IgD-negative memory B cell (primary cell): ENCODE measurements around the gene WSCD2. TPM values are rescaled to one million over a fixed set of nuclear protein-coding genes. Genes with fewer than 3 reads are reported as not detected.

Experiments used
- H3K27ac Mint-ChIP-seq, 3 donors: one replicate each; pipeline ENCODE4 v1.8.0; 2020 to 2022; ENCODE audit warnings: mild to moderate bottlenecking in 3 of 3, mixed read lengths in 3 of 3, moderate library complexity in 1 of 3
- H3K27me3 Mint-ChIP-seq: one replicate; pipeline ENCODE4 v1.8.0; 2021; ENCODE audit warnings: mixed read lengths
- H3K36me3 Mint-ChIP-seq: one replicate; pipeline ENCODE4 v1.8.0; 2020; ENCODE audit warnings: mild to moderate bottlenecking, mixed read lengths
- H3K4me1 Mint-ChIP-seq, 3 donors: one replicate each; pipeline ENCODE4 v1.8.0; 2020 to 2022; ENCODE audit warnings: mixed read lengths in 3 of 3, mild to moderate bottlenecking in 1 of 3
- H3K4me3 Mint-ChIP-seq, 4 donors: one replicate each; pipeline ENCODE4 v1.8.0; 2020 to 2022; ENCODE audit warnings: mild to moderate bottlenecking in 4 of 4, mixed read lengths in 4 of 4, moderate library complexity in 3 of 4
- H3K9me3 Mint-ChIP-seq, 3 donors: one replicate each; pipeline ENCODE4 v1.8.0; 2020 to 2021; ENCODE audit warnings: mixed read lengths in 3 of 3, mild to moderate bottlenecking in 1 of 3
- polyA plus RNA-seq: library from polyadenylated mRNA; unstranded; fragments of 300-500 nt; fragmentation: Illumina TruSeq; gene quantifications from one replicate; pipeline ENCODE4 v1.2.3, GENCODE V29; 2021

Gene WSCD2
- polyA plus RNA-seq, 1 donor from 2014 or later, result 2.8 TPM

DNA sequence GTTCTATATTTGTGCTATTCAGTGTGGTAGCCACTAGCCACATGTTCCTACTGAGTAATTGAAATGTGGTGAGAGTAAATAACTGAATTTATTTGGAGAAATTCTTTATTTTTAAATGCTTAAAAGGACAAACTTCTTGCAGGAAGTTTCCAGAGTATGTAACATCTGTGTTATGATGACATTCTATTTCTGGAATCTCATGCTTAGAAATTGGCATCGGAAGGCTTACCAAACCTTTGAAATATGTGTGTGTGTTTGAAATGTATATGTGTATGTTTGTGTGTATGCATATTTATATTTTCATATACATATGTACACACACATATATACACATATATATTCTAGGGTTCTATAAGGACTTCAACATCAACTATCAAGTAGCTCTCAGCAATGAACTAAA, 12.4 kb upstream of the WSCD2 start:
- Mint-ChIP-seq H3K4me3 (peak overlapping the region in 1 of 4 donors; percentile 73), H3K36me3 (no peaks in the 10 kb centered on the region), H3K27me3 (no peaks in the 10 kb centered on the region), H3K9me3 (peaks cover 0 to 2% (median 0%) of the 10 kb centered on the region in 3 donors), H3K27ac (peak overlapping the region in 2 of 3 donors; percentile 67 to 94), H3K4me1 (peaks cover 33 to 58% (median 41%) of the 10 kb centered on the region in 3 donors)

DNA sequence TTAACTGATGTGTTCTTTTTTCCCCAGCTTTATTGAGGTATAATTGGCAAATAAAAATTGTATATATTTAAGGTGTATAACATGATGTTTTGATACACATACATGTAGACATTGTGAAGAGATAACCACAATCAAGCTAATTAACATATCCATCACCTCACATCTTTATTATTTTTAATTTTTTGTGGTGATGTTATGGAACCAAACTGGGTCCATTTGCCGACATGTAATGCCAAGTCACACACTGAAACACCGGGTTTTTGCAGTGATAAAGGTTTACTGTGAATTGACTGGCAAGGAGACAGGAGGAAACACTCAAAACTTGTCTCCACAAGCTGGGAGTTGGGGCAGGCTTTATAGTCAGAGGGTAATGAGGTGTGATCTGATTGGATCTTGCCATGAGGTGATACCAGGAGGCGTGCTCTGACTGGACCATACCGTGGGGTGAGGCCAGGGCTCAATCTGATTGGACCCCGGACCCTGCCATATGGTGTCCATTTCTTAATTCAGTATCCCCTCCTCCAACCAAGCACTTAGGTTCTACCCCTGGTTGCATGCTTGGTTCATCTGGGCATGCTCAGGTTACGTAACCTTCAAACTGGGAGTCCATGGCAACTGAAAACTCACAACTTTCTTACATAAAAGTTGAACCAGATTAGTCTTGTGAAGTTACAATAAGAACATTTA, 11.8 kb upstream of the WSCD2 start:
- Mint-ChIP-seq H3K4me1 (peaks cover 33 to 58% (median 40%) of the 10 kb centered on the region in 3 donors), H3K36me3 (peaks cover 1% of the 10 kb centered on the region)

DNA sequence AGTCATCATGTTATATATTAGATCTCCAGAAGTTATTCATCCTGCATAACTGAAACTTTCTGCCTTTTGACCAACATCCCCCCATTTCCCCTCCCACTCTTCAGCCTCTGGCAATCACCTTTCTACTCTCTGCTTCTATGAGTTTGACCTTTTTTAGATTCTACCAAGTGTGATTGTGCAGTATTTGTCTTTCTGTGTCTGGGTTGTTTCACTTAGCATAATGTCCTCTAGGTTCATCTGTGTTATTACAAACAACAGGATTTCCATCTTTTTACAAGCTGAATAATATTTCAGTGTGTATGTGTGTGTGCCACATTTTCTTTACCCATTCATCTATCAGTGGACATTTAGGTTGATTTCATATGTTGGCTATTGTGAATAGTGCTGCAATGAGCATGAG, 11.2 kb upstream of the WSCD2 start:
- Mint-ChIP-seq H3K27ac (no peak overlapping the region), H3K36me3 (peaks cover 1% of the 10 kb centered on the region), H3K4me3 (peak overlapping the region in 2 of 4 donors; percentile 6 to 19), H3K9me3 (peaks cover 0 to 5% (median 0%) of the 10 kb centered on the region in 3 donors), H3K4me1 (peaks cover 33 to 58% (median 38%) of the 10 kb centered on the region in 3 donors), H3K27me3 (no peaks in the 10 kb centered on the region)

More for the DNA sequence above, 11.8 kb upstream of the WSCD2 start:
- H3K27ac Mint-ChIP-seq, result no peak overlapping the region
- no peaks in the 10 kb centered on the region for H3K27me3 Mint-ChIP-seq
- H3K4me3 Mint-ChIP-seq, result peak overlapping the region in 1 of 4 donors; percentile 19
- H3K9me3 Mint-ChIP-seq, result peaks cover 0 to 2% (median 0%) of the 10 kb centered on the region in 3 donors

DNA sequence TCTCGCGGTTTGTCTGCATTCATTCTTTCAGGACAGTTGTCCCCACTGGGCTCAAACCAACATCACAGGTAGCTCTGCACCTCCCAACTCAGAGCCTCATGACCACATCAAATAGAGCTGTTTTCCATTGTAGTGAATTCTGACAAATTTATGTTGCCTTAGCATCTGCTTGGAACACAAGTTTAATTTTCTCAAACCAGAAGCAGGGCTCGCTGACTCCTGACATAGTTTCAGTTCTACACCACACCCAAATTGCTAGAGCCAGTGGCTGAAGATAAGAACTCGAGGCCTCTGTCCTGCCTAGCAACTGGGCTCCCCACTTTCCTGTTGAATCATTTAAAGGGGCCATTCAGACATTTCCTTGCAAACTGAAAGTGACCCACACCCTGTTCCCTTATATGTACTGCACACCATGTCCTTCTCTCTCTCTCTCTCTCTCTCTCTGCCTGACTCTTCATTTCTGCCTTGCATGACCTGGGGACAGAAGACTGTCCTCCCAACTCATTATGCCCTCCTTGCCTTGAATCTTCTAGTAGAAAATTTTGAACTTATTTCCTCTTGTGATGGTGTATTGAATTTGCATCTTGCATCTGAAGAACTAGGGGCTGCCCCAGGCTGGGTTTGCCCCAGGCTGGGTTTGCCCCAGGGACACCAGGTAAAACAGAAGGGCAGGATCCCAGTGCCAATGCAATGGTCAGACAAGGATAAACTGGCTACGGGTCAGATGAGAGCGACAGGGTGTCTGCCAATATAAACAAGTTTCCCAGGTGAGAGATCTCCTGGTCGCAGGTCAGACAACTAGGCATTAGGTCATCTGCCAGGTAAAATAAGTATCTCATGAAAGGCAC, 9.7 kb upstream of the WSCD2 start:
- Mint-ChIP-seq H3K4me1 (peaks cover 30 to 51% (median 36%) of the 10 kb centered on the region in 3 donors), H3K36me3 (peaks cover 1% of the 10 kb centered on the region), H3K9me3 (peaks cover 0 to 5% (median 0%) of the 10 kb centered on the region in 3 donors), H3K27me3 (no peaks in the 10 kb centered on the region), H3K27ac (peak overlapping the region; percentile 59 to 97 (median 73)), H3K4me3 (peak overlapping the region; percentile 25 to 61 (median 56))

DNA sequence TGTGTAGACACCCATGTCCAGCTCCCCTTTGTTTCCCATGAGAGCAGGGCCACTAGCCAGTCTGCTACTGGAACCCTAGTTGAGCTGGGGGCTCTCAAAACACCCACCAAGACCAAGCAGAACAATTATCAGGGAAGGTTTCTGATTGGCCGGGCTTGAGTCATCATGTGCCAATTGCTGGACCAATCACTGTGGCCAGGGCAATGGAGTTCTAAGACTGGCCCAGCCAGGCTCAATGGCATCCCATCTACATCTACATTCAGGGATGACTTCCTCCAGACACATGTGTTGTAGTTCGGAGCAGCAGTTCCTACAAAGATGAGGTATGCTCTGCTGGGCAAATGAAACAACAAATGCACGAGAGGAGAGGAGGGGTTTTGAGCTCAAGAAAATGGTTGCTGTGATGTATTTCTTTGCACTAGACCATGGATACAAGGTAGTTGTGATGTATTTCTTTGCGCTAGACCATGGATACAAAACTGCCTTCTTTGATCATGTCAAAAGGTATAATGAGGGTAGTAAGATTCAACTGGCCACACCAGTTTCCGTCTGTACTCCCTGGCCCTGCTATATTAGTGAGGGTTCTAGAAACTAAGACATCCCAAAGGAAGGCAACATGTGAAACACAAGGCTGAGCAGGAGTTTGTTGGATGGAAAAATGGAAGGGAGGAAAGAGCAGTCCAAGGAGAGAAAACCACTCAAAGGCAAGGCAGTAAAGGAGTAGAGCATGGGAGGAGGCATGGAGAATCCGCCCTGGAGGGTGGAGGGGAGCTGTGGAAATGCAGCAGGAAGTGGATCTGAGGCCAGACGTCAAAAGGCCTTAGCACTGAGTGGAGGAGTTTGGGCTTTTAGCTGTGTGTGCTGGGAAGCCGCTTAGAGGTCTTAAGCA, 8.9 kb upstream of the WSCD2 start:
- H3K27me3 Mint-ChIP-seq, result no peaks in the 10 kb centered on the region
- peak overlapping the region in 3 of 4 donors; percentile 18 to 61 (median 31) for H3K4me3 Mint-ChIP-seq
- peak overlapping the region; percentile 59 to 97 (median 73) for H3K27ac Mint-ChIP-seq
- peaks cover 1% of the 10 kb centered on the region for H3K36me3 Mint-ChIP-seq
- peaks cover 25 to 44% (median 29%) of the 10 kb centered on the region in 3 donors for H3K4me1 Mint-ChIP-seq
- H3K9me3 Mint-ChIP-seq, result peaks cover 0 to 5% (median 0%) of the 10 kb centered on the region in 3 donors

DNA sequence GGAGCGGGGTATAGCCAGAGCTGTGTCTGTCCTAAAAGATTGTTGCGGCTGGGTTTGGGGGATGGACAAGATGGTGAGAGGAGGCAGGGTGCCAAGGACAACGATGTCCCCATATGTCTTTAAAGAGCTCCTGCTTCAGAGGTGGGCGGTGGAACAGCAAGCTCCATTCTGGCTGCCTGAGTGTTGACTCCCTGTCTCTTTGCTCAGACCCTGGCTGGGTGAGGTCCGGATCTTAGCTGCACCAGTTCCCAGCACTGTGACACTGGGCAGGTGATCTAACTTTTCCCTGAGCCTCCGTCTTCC, 8.3 kb upstream of the WSCD2 start:
- Mint-ChIP-seq H3K9me3 (peaks cover 0 to 5% (median 0%) of the 10 kb centered on the region in 3 donors), H3K4me3 (peak overlapping the region in 1 of 4 donors; percentile 18), H3K36me3 (peaks cover 1% of the 10 kb centered on the region), H3K27ac (no peak overlapping the region), H3K27me3 (no peaks in the 10 kb centered on the region), H3K4me1 (peaks cover 19 to 38% (median 25%) of the 10 kb centered on the region in 3 donors)

DNA sequence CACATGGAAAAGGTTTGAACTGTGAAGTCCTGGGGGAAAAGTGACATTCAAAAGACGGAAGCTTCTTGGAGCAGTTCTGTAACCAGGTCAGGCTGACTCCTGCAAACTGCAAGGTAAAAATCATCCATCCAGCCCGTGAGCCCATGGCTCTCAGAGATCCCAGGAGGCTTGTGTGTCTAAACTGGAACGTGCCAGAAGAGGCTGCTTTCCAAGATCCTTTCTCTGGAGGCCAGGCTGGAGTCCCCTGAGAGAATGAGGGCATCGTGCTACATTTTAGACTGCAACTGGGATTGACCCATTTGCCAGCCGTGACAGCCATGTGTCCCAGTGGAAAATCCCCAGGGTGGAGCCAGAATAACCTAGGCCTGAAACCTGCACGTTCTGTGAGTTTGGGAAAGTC, 7.8 kb upstream of the WSCD2 start:
- H3K4me3 Mint-ChIP-seq, result no peak overlapping the region
- H3K4me1 Mint-ChIP-seq, result peaks cover 14 to 33% (median 22%) of the 10 kb centered on the region in 3 donors
- H3K9me3 Mint-ChIP-seq, result peaks cover 0 to 5% (median 0%) of the 10 kb centered on the region in 3 donors
- H3K27me3 Mint-ChIP-seq, result peaks cover 2% of the 10 kb centered on the region
- H3K27ac Mint-ChIP-seq, result no peak overlapping the region
- peaks cover 1% of the 10 kb centered on the region for H3K36me3 Mint-ChIP-seq

DNA sequence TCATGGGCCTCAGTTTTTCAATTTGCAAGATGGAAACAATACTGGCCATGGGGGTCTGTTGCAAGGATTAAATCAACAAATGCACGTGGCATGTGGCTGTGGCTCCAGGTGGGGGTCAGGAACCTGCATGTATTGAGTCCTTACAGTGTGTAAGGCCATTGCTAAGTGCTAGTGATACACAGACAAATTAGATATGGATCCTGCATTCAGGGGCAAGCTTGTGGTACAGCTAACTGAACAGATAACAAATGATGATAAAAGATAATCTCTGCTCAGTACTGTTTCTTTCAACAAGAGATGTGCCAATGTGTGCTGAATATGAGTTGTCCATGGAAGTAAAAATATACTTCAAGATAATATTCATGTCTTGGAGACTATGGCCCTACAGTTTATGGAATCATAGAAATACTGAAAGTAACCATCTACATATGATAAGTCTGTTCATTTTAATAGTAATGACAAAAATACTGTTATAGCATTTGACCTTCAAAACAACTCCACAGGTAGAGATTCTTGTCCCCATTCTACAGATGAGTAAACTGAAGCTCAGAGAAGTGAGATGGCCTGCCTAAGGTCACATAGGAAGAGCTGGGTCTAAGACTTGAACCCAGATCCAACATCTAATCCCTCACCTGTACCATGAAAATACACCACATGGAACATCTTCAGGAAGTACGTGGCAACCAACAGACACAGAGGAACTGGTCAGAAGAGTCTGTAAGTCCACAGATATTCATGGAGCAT, 7.2 kb upstream of the WSCD2 start:
- Mint-ChIP-seq H3K4me1 (peaks cover 14 to 29% (median 17%) of the 10 kb centered on the region in 3 donors), H3K4me3 (no peak overlapping the region)

DNA sequence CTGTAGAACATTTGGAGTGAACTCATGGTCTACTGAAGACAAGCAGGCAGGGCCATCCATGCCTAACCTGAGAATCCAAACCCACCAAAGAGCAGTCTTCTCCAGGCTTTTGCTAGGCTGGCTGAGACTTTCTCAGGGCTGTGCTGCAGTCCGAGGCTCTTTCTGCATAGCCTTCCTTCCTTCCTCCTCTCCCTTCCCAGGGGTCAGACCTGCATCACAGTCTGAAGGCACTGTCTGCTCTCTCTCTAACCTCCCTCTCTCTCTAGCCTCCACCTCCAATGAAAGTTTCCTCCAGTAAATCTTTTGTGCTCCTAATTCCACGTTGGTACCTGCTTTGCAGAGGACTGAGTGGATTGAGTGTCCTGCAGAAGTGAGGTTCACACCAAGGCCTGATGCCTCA, 6.4 kb upstream of the WSCD2 start:
- no peak overlapping the region for H3K4me3 Mint-ChIP-seq
- no peak overlapping the region for H3K27ac Mint-ChIP-seq
- peaks cover 13% of the 10 kb centered on the region for H3K27me3 Mint-ChIP-seq
- H3K9me3 Mint-ChIP-seq, result peaks cover 0 to 5% (median 0%) of the 10 kb centered on the region in 3 donors
- H3K4me1 Mint-ChIP-seq, result peaks cover 14 to 29% (median 17%) of the 10 kb centered on the region in 3 donors
- H3K36me3 Mint-ChIP-seq, result peaks cover 1% of the 10 kb centered on the region

More for the DNA sequence above, 7.2 kb upstream of the WSCD2 start:
- H3K9me3 Mint-ChIP-seq, result peaks cover 0 to 5% (median 0%) of the 10 kb centered on the region in 3 donors
- H3K27ac Mint-ChIP-seq, result no peak overlapping the region
- peaks cover 8% of the 10 kb centered on the region for H3K27me3 Mint-ChIP-seq
- peaks cover 1% of the 10 kb centered on the region for H3K36me3 Mint-ChIP-seq

DNA sequence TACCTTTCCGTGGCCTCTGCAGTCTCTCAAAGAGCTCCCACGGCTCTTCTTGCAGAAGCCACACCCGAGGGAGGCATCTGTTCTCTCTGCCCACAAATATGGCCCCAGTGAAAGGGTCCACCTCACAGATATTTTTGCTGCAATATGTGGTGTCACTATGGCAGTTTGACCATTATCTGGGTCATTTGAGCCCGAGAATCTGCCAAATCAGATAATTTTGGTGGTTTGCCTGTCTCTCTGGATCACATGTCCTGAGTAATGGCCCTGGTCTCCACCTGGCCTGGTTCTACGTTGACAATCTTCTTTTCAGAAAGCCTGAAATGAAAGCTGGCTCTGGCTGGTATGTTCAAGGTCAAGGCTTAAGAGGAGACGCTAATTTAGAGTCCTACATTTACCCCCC, 5.7 kb upstream of the WSCD2 start:
- peaks cover 0 to 3% (median 0%) of the 10 kb centered on the region in 3 donors for H3K9me3 Mint-ChIP-seq
- no peak overlapping the region for H3K27ac Mint-ChIP-seq
- peaks cover 1% of the 10 kb centered on the region for H3K36me3 Mint-ChIP-seq
- H3K4me1 Mint-ChIP-seq, result peaks cover 10 to 24% (median 11%) of the 10 kb centered on the region in 3 donors
- peaks cover 18% of the 10 kb centered on the region for H3K27me3 Mint-ChIP-seq
- H3K4me3 Mint-ChIP-seq, result no peak overlapping the region

DNA sequence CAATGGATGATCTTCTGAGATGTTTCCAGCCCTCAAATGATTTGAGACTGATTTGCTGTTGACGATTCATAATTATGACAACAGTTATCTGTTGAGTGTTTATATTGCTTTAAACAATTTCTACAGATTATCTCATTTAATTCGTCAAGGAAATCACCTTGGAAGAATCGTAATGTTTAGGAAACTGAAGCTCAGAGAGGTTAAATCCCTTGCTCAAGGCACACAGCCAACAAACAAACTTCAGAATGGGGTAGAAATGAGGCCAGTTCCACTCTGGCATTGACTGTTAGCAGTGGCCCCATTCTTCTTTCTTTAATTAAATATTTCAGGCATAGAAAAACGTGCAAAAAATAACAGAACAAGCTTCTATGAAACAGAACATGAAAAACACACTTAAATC, 4.0 kb upstream of the WSCD2 start:
- Mint-ChIP-seq H3K27ac (no peak overlapping the region), H3K9me3 (peaks cover 0 to 3% (median 0%) of the 10 kb centered on the region in 3 donors), H3K27me3 (peaks cover 23% of the 10 kb centered on the region), H3K4me1 (peaks cover under 1 to 14% (median 11%) of the 10 kb centered on the region in 3 donors), H3K36me3 (peaks cover 1% of the 10 kb centered on the region), H3K4me3 (no peak overlapping the region)

DNA sequence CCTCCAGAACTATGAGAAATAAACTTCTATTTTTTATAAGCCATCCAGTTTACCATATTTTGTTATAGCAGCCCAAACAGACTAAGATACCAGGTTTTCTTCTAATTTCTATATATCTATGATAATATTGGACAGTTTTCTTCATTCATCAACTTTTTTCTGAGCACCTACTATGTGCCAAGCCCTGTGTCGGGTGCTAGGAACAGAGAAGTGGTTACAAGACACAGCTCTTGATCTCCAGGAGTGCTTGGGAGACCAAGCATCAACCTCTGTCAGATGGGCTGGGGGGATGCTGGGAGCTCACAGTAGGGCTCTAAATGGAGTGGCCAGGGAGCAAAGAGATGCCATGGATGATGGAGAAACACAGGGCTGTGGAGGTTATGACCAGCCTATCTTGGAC, 2.9 kb upstream of the WSCD2 start:
- Mint-ChIP-seq H3K27me3 (peaks cover 25% of the 10 kb centered on the region), H3K36me3 (peaks cover 1% of the 10 kb centered on the region), H3K27ac (no peak overlapping the region), H3K9me3 (peaks cover 0 to 3% (median 0%) of the 10 kb centered on the region in 3 donors), H3K4me1 (peaks cover 5 to 9% (median 5%) of the 10 kb centered on the region in 3 donors), H3K4me3 (no peak overlapping the region)

DNA sequence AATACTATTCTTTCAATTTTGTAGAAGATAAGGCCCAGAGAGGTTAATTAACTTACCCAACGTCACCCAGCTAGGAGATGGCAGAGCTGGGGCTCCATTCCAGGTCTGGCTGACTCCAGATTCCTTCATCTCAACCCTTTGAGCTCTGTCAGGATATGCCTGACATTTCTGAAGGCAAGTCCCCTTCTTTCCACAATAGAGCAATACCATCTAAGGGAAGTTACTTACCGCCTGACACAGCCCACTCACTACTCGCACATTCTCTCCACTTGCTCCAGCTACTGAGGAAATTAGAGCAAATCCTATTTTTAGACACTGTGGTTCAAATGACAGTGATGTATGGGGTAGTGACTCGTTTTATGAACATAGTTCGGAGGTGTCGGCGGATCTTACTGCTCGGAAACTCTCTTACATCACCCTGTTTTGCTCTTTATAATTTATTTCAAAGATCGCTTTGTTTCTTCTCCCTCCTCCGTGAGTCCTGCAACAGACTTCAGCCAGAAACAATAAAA, 2.0 kb upstream of the WSCD2 start:
- H3K27ac Mint-ChIP-seq, result no peak overlapping the region
- H3K9me3 Mint-ChIP-seq, result peaks cover 0 to 3% (median 0%) of the 10 kb centered on the region in 3 donors
- peaks cover 25% of the 10 kb centered on the region for H3K27me3 Mint-ChIP-seq

More for the DNA sequence above, 2.0 kb upstream of the WSCD2 start:
- Mint-ChIP-seq H3K36me3 (peaks cover 1% of the 10 kb centered on the region), H3K4me3 (peak overlapping the region in 2 of 4 donors; percentile 47 to 60), H3K4me1 (peaks cover 5 to 11% (median 5%) of the 10 kb centered on the region in 3 donors)
